Measurements from ENCODE around the gene FOXL3.

FOXL3 gene

GRCh38 chr7:255721-256361, 34.1 kb upstream of the FOXL3 start:
- Histone ChIP-seq H3K27me3 (ENCODE audit: insufficient read depth, low read length) (no peaks in the 10 kb centered on the region), H3K9me3 (ENCODE audit: insufficient read depth, low read depth, low read length) (peaks cover 34% of the 10 kb centered on the region), H3K27ac (ENCODE audit: low read depth, low read length) (no peak overlapping the region), H3K4me3 (ENCODE audit: low read length) (no peak overlapping the region), H3K36me3 (ENCODE audit: insufficient read depth, low read length) (peaks cover 40% of the 10 kb centered on the region), H3K4me1 (ENCODE audit: insufficient read depth, low read length) (no peaks in the 10 kb centered on the region), H3K9ac (ENCODE audit: low read depth, low read length) (no peak overlapping the region)
- 96% methylated on average over 44 of the region's 44 CpGs for WGBS

- no peaks in the 10 kb centered on the region for H3K27me3 ChIP-seq (ENCODE audit: insufficient read depth, low read length)
- H3K4me1 ChIP-seq (ENCODE audit: insufficient read depth, low read length) = no peaks in the 10 kb centered on the region
- H3K27ac ChIP-seq (ENCODE audit: low read depth, low read length) = no peak overlapping the region
- H3K9me3 ChIP-seq (ENCODE audit: insufficient read depth, low read depth, low read length) = peaks cover 41% of the 10 kb centered on the region
- H3K9ac ChIP-seq (ENCODE audit: low read depth, low read length) = no peak overlapping the region
- H3K36me3 ChIP-seq (ENCODE audit: insufficient read depth, low read length) = peaks cover 40% of the 10 kb centered on the region
- no peak overlapping the region for H3K4me3 ChIP-seq (ENCODE audit: low read length)
- 95% methylated on average over 38 of the region's 38 CpGs for WGBS
Measured at GRCh38 chr7:256461-256940, 33.5 kb upstream of the FOXL3 start.

GRCh38 chr7:256981-257646, 32.9 kb upstream of the FOXL3 start:
- Histone ChIP-seq H3K9me3 (ENCODE audit: insufficient read depth, low read depth, low read length) (peaks cover 47% of the 10 kb centered on the region), H3K4me3 (ENCODE audit: low read length) (no peak overlapping the region), H3K36me3 (ENCODE audit: insufficient read depth, low read length) (peaks cover 40% of the 10 kb centered on the region), H3K4me1 (ENCODE audit: insufficient read depth, low read length) (no peaks in the 10 kb centered on the region), H3K27ac (ENCODE audit: low read depth, low read length) (no peak overlapping the region), H3K27me3 (ENCODE audit: insufficient read depth, low read length) (no peaks in the 10 kb centered on the region), H3K9ac (ENCODE audit: low read depth, low read length) (no peak overlapping the region)
- 95% methylated on average over 29 of the region's 29 CpGs for WGBS

- Histone ChIP-seq H3K27ac (ENCODE audit: low read depth, low read length) (no peak overlapping the region), H3K4me1 (ENCODE audit: insufficient read depth, low read length) (no peaks in the 10 kb centered on the region), H3K9ac (ENCODE audit: low read depth, low read length) (no peak overlapping the region), H3K27me3 (ENCODE audit: insufficient read depth, low read length) (no peaks in the 10 kb centered on the region), H3K4me3 (ENCODE audit: low read length) (no peak overlapping the region), H3K36me3 (ENCODE audit: insufficient read depth, low read length) (peaks cover 40% of the 10 kb centered on the region), H3K9me3 (ENCODE audit: insufficient read depth, low read depth, low read length) (peaks cover 52% of the 10 kb centered on the region)
- 79% methylated on average over 5 of the region's 5 CpGs for WGBS
Measured at GRCh38 chr7:257647-257992, 32.4 kb upstream of the FOXL3 start.

- H3K9me3 ChIP-seq (ENCODE audit: insufficient read depth, low read depth, low read length) = peaks cover 54% of the 10 kb centered on the region
- no peak overlapping the region for H3K9ac ChIP-seq (ENCODE audit: low read depth, low read length)
- no peak overlapping the region for H3K27ac ChIP-seq (ENCODE audit: low read depth, low read length)
- no peak overlapping the region for H3K4me3 ChIP-seq (ENCODE audit: low read length)
- no peaks in the 10 kb centered on the region for H3K27me3 ChIP-seq (ENCODE audit: insufficient read depth, low read length)
- no peaks in the 10 kb centered on the region for H3K4me1 ChIP-seq (ENCODE audit: insufficient read depth, low read length)
- peaks cover 40% of the 10 kb centered on the region for H3K36me3 ChIP-seq (ENCODE audit: insufficient read depth, low read length)
- 95% methylated on average over 31 of the region's 31 CpGs for WGBS
Measured at GRCh38 chr7:258476-259190, 31.3 kb upstream of the FOXL3 start.

- Histone ChIP-seq H3K4me1 (ENCODE audit: insufficient read depth, low read length) (no peaks in the 10 kb centered on the region), H3K36me3 (ENCODE audit: insufficient read depth, low read length) (peaks cover 40% of the 10 kb centered on the region), H3K27ac (ENCODE audit: low read depth, low read length) (no peak overlapping the region), H3K9me3 (ENCODE audit: insufficient read depth, low read depth, low read length) (peaks cover 57% of the 10 kb centered on the region), H3K4me3 (ENCODE audit: low read length) (no peak overlapping the region), H3K9ac (ENCODE audit: low read depth, low read length) (no peak overlapping the region), H3K27me3 (ENCODE audit: insufficient read depth, low read length) (no peaks in the 10 kb centered on the region)
- WGBS = 91% methylated on average over 15 of the region's 15 CpGs
Measured at GRCh38 chr7:259191-259505, 30.8 kb upstream of the FOXL3 start.

- H3K27me3 ChIP-seq (ENCODE audit: insufficient read depth, low read length) = no peaks in the 10 kb centered on the region
- peaks cover 40% of the 10 kb centered on the region for H3K36me3 ChIP-seq (ENCODE audit: insufficient read depth, low read length)
- H3K9ac ChIP-seq (ENCODE audit: low read depth, low read length) = no peak overlapping the region
- H3K27ac ChIP-seq (ENCODE audit: low read depth, low read length) = no peak overlapping the region
- peaks cover 56% of the 10 kb centered on the region for H3K9me3 ChIP-seq (ENCODE audit: insufficient read depth, low read depth, low read length)
- H3K4me3 ChIP-seq (ENCODE audit: low read length) = no peak overlapping the region
- WGBS = 90% methylated on average over 44 of the region's 44 CpGs
- H3K4me1 ChIP-seq (ENCODE audit: insufficient read depth, low read length) = no peaks in the 10 kb centered on the region
Measured at GRCh38 chr7:259751-260405, 30.1 kb upstream of the FOXL3 start.

GRCh38 chr7:260441-261281, 29.3 kb upstream of the FOXL3 start:
- Histone ChIP-seq H3K4me1 (ENCODE audit: insufficient read depth, low read length) (no peaks in the 10 kb centered on the region), H3K27ac (ENCODE audit: low read depth, low read length) (no peak overlapping the region), H3K9me3 (ENCODE audit: insufficient read depth, low read depth, low read length) (peaks cover 52% of the 10 kb centered on the region), H3K36me3 (ENCODE audit: insufficient read depth, low read length) (peaks cover 40% of the 10 kb centered on the region), H3K9ac (ENCODE audit: low read depth, low read length) (no peak overlapping the region), H3K27me3 (ENCODE audit: insufficient read depth, low read length) (no peaks in the 10 kb centered on the region), H3K4me3 (ENCODE audit: low read length) (no peak overlapping the region)
- WGBS = 91% methylated on average over 35 of the region's 35 CpGs

GRCh38 chr7:261341-262250, 28.4 kb upstream of the FOXL3 start:
- no peaks in the 10 kb centered on the region for H3K4me1 ChIP-seq (ENCODE audit: insufficient read depth, low read length)
- H3K9ac ChIP-seq (ENCODE audit: low read depth, low read length) = no peak overlapping the region
- H3K4me3 ChIP-seq (ENCODE audit: low read length) = 0 out of 2 replicates have a peak overlapping the region, but pooled peaks have one; percentile 1
- no peaks in the 10 kb centered on the region for H3K27me3 ChIP-seq (ENCODE audit: insufficient read depth, low read length)
- H3K36me3 ChIP-seq (ENCODE audit: insufficient read depth, low read length) = peaks cover 34% of the 10 kb centered on the region
- H3K9me3 ChIP-seq (ENCODE audit: insufficient read depth, low read depth, low read length) = peaks cover 49% of the 10 kb centered on the region
- no peak overlapping the region for H3K27ac ChIP-seq (ENCODE audit: low read depth, low read length)
- 90% methylated on average over 32 of the region's 32 CpGs for WGBS

GRCh38 chr7:262251-262572, 27.8 kb upstream of the FOXL3 start:
- H3K9me3 ChIP-seq (ENCODE audit: insufficient read depth, low read depth, low read length) = peaks cover 44% of the 10 kb centered on the region

More at GRCh38 chr7:262251-262572, 27.8 kb upstream of the FOXL3 start:
- peaks cover 28% of the 10 kb centered on the region for H3K36me3 ChIP-seq (ENCODE audit: insufficient read depth, low read length)
- H3K27me3 ChIP-seq (ENCODE audit: insufficient read depth, low read length) = no peaks in the 10 kb centered on the region
- H3K4me1 ChIP-seq (ENCODE audit: insufficient read depth, low read length) = no peaks in the 10 kb centered on the region
- 94% methylated on average over 9 of the region's 9 CpGs for WGBS
- no peak overlapping the region for H3K27ac ChIP-seq (ENCODE audit: low read depth, low read length)
- 0 out of 2 replicates have a peak overlapping the region, but pooled peaks have one; percentile 1 for H3K4me3 ChIP-seq (ENCODE audit: low read length)
- H3K9ac ChIP-seq (ENCODE audit: low read depth, low read length) = no peak overlapping the region
